Loucy (cell line): ENCODE results near the gene TMED10.

Experiments used
- H2AFZ ChIP-seq: fragments of 200-600 bp; sonication (generic); 2 replicates; pipeline ENCODE4 v1.6.0; 2016; ENCODE audit warnings: antibody characterized with exemption, mild to moderate bottlenecking, low read length, moderate library complexity
- H3F3A ChIP-seq: fragments of 200-600 bp; 2 replicates; pipeline ENCODE4 v1.6.0; 2016; ENCODE audit warnings: antibody characterized with exemption, low read depth, mild to moderate bottlenecking
- H3K27me3 ChIP-seq: fragments of 200-600 bp; sonication (generic); 2 replicates; pipeline ENCODE4 v1.6.1; 2014; ENCODE audit warnings: low read length, mild to moderate bottlenecking; ENCODE audit not compliant: insufficient read depth, poor library complexity, severe bottlenecking
- H3K36me3 ChIP-seq: fragments of 200-600 bp; sonication (generic); 2 replicates; pipeline ENCODE4 v1.6.1; 2016; ENCODE audit warnings: low read length; ENCODE audit not compliant: insufficient read depth
- H3K4me1 ChIP-seq: fragments of 200-600 bp; sonication (generic); 2 replicates; pipeline ENCODE4 v1.5.1; 2014; ENCODE audit warnings: low read length, mild to moderate bottlenecking; ENCODE audit not compliant: insufficient read depth, poor library complexity, severe bottlenecking
- H3K4me2 ChIP-seq: fragments of 200-600 bp; sonication (generic); 2 replicates; pipeline ENCODE4 v1.6.0; 2014; ENCODE audit warnings: antibody characterized with exemption, low read length, low read depth, mild to moderate bottlenecking; ENCODE audit not compliant: poor library complexity, severe bottlenecking
- H3K4me3 ChIP-seq: fragments of 200-600 bp; sonication (generic); 2 replicates; pipeline ENCODE4 v1.5.1; 2014; ENCODE audit warnings: low read length, mild to moderate bottlenecking, mixed read lengths; ENCODE audit not compliant: poor library complexity, severe bottlenecking
- H3K79me2 ChIP-seq: fragments of 200-600 bp; sonication (generic); 2 replicates; pipeline ENCODE4 v1.6.1; 2014; ENCODE audit warnings: low read length; ENCODE audit not compliant: insufficient read depth
- H3K9ac ChIP-seq: fragments of 200-600 bp; sonication (generic); 2 replicates; pipeline ENCODE4 v1.6.0; 2014; ENCODE audit warnings: mild to moderate bottlenecking, low read depth, low read length, moderate library complexity; ENCODE audit not compliant: poor library complexity, severe bottlenecking
- H3K9me2 ChIP-seq: fragments of 200-600 bp; sonication (generic); replicated peaks from 2 replicates; pipeline ENCODE4 v1.6.1; 2016; ENCODE audit warnings: low read depth, low read length, mixed read lengths
- H3K9me3 ChIP-seq: fragments of 200-600 bp; sonication (generic); 2 replicates; pipeline ENCODE4 v1.6.1; 2014; ENCODE audit warnings: mild to moderate bottlenecking, antibody characterized with exemption, low read length, low read depth; ENCODE audit not compliant: insufficient read depth
- H4K20me1 ChIP-seq: fragments of 200-600 bp; sonication (generic); 2 replicates; pipeline ENCODE4 v1.6.0; 2014; ENCODE audit warnings: antibody characterized with exemption, low read length, mild to moderate bottlenecking; ENCODE audit not compliant: insufficient read depth, poor library complexity, severe bottlenecking
- CTCF ChIP-seq: fragments of 200-600 bp; sonication (generic); conservative IDR thresholded peaks from 2 replicates; pipeline ENCODE4 v1.5.1; 2014; ENCODE audit warnings: mild to moderate bottlenecking, antibody characterized with exemption, low read length
- EZH2phosphoT487 ChIP-seq: fragments of 200-600 bp; IDR thresholded peaks from 2 replicates; pipeline ENCODE4 v1.6.1; 2018; ENCODE audit warnings: antibody characterized with exemption, mild to moderate bottlenecking, moderate library complexity, borderline replicate concordance

TMED10 gene

GRCh38 chr14:75222208-75222701 lies 45.8 kb upstream of the TMED10 start:
- H3K9me2 ChIP-seq, result no peaks in the 10 kb centered on the region
- H3K27me3 ChIP-seq, result no peaks in the 10 kb centered on the region
- no peaks in the 10 kb centered on the region for H3F3A ChIP-seq
- H3K4me2 ChIP-seq, result no peak overlapping the region
- no peaks in the 10 kb centered on the region for H3K36me3 ChIP-seq
- no peaks in the 10 kb centered on the region for H4K20me1 ChIP-seq
- no peaks in the 10 kb centered on the region for H3K9me3 ChIP-seq
- no peak overlapping the region for H2AFZ ChIP-seq
- no peaks in the 10 kb centered on the region for H3K79me2 ChIP-seq
- H3K9ac ChIP-seq, result no peak overlapping the region
- no peak overlapping the region for H3K4me3 ChIP-seq
- peaks cover 17% of the 10 kb centered on the region for H3K4me1 ChIP-seq
- no peak for TF ChIP-seq EZH2phosphoT487
- no peak for TF ChIP-seq CTCF

GRCh38 chr14:75221797-75222196 lies 45.4 kb upstream of the TMED10 start:
- H3K4me2 ChIP-seq, result no peak overlapping the region
- peaks cover 17% of the 10 kb centered on the region for H3K4me1 ChIP-seq
- H3K79me2 ChIP-seq, result no peaks in the 10 kb centered on the region
- no peak overlapping the region for H3K4me3 ChIP-seq
- no peaks in the 10 kb centered on the region for H3K36me3 ChIP-seq
- no peaks in the 10 kb centered on the region for H4K20me1 ChIP-seq
- no peak for TF ChIP-seq EZH2phosphoT487
- no peak for TF ChIP-seq CTCF
- no peaks in the 10 kb centered on the region for H3K9me3 ChIP-seq
- H3K9me2 ChIP-seq, result no peaks in the 10 kb centered on the region
- H2AFZ ChIP-seq, result no peak overlapping the region
- no peaks in the 10 kb centered on the region for H3K27me3 ChIP-seq
- H3K9ac ChIP-seq, result no peak overlapping the region
- H3F3A ChIP-seq, result no peaks in the 10 kb centered on the region

- H2AFZ ChIP-seq, result no peak overlapping the region
- TF ChIP-seq EZH2phosphoT487 (no peak), CTCF (no peak)
Observed at GRCh38 chr14:75220156-75220555, 43.7 kb upstream of the TMED10 start.

More at GRCh38 chr14:75220156-75220555, 43.7 kb upstream of the TMED10 start:
- Histone ChIP-seq H3K4me2 (no peak overlapping the region), H3K27me3 (no peaks in the 10 kb centered on the region), H3K36me3 (no peaks in the 10 kb centered on the region), H3K4me1 (peaks cover 31% of the 10 kb centered on the region), H3K79me2 (no peaks in the 10 kb centered on the region), H3K9me2 (no peaks in the 10 kb centered on the region), H3K4me3 (no peak overlapping the region), H4K20me1 (no peaks in the 10 kb centered on the region), H3F3A (no peaks in the 10 kb centered on the region), H3K9ac (no peak overlapping the region), H3K9me3 (no peaks in the 10 kb centered on the region)
